GM19239 (cell line): ENCODE data around the gene STRN.
"Not testable (repeated sequence)": the region's sequence is repeated elsewhere in the genome, so short reads cannot be mapped to it uniquely, and the experiment has no call there.

Source experiments
- DNase-seq: peaks from one replicate; pipeline ENCODE4 v3.0.0; 2011; ENCODE audit warnings: low spot score; ENCODE audit not compliant: insufficient read length
- FAIRE-seq: peaks from 2 replicates; lab custom pipeline; 2011; peaks lifted over from hg19 to GRCh38; lab: Jason Lieb, UNC

The STRN gene, protein sequence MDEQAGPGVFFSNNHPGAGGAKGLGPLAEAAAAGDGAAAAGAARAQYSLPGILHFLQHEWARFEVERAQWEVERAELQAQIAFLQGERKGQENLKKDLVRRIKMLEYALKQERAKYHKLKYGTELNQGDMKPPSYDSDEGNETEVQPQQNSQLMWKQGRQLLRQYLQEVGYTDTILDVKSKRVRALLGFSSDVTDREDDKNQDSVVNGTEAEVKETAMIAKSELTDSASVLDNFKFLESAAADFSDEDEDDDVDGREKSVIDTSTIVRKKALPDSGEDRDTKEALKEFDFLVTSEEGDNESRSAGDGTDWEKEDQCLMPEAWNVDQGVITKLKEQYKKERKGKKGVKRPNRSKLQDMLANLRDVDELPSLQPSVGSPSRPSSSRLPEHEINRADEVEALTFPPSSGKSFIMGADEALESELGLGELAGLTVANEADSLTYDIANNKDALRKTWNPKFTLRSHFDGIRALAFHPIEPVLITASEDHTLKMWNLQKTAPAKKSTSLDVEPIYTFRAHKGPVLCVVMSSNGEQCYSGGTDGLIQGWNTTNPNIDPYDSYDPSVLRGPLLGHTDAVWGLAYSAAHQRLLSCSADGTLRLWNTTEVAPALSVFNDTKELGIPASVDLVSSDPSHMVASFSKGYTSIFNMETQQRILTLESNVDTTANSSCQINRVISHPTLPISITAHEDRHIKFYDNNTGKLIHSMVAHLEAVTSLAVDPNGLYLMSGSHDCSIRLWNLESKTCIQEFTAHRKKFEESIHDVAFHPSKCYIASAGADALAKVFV

DNA sequence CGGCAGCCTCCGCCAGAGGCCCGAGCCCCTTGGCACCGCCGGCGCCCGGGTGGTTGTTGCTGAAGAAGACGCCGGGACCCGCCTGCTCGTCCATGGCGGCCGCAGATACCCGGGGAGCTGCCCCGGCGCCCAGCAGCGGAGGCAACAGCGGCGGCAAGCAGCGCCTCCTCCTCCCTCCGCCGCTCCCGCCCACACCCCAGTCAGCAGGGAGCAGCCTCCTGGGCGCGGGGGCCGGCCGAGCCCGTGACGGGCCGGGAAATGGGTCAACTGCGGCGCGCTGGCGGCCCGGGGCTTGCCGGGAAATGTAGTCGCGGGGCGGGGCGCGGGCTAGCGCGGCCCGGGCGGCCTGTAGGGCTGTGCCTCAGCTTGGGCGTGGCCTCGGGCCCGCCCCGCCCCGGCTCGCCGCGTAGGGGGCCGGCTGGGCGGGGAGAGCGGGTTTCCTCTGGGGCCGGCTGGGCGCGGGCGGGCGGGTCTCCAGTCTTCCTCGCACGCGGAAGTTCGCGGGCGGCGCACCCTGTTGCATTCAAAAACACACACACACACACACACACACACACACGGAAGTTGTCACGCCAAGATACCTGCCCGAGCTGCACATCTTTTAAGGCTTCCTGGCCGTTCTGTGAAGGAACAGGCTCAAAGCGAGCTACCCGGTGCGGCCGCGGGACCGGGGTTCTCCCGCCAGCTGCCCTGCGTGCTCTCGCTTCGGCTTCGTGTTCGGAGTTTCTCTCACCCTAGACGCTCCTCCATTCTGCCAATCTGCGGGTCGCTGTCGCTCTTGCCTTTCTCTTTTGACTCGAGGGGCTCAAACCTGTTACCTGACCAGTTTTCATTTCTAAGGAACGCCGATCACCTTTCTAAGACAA, at the start of gene STRN:
Gene STRN, minus strand, starts transcription at position 167 of the 866 bp plus-strand sequence. Its CDS starts 73 bp downstream, at position 94.
- DNase-seq (peak; percentile 87), FAIRE-seq (peak; percentile 79)

DNA sequence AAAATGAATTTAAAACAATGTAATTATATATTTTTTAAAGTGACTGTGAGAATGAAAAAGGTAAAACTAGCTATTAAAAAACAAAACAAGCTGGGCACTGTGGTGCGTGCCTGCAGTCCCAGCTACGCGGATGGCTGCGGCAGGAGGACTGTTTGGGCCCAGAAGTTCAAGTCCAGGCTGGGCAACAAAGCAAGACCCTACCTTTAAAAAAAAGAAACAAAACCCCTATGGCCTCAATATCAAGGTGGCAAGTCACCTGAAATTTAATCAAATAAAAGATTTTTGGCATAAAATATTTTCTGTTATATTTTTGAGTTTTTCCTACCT, 46.9 kb upstream of the STRN start:
- FAIRE-seq (no peak), DNase-seq (no peak)

DNA sequence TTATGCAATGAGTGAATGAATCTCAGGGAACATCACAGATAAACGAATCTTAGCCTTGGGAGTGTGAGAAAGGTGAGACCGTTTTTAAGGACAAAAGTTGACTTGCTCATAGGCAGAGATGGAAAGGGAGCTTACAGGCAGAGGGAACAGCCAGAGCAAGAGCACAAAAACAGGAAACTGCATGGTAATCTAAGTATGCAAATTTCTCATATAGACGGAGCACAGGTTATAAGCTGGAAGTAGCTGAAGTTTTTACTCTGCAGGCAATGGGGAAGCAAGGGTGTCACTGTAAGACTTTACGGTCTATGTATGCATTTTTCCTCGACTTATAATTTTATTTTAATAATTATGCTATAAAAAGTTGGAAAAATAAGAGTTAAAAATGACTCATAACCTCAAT, 44.8 kb upstream of the STRN start:
- DNase-seq = no peak
- peak; percentile 89 for FAIRE-seq

DNA sequence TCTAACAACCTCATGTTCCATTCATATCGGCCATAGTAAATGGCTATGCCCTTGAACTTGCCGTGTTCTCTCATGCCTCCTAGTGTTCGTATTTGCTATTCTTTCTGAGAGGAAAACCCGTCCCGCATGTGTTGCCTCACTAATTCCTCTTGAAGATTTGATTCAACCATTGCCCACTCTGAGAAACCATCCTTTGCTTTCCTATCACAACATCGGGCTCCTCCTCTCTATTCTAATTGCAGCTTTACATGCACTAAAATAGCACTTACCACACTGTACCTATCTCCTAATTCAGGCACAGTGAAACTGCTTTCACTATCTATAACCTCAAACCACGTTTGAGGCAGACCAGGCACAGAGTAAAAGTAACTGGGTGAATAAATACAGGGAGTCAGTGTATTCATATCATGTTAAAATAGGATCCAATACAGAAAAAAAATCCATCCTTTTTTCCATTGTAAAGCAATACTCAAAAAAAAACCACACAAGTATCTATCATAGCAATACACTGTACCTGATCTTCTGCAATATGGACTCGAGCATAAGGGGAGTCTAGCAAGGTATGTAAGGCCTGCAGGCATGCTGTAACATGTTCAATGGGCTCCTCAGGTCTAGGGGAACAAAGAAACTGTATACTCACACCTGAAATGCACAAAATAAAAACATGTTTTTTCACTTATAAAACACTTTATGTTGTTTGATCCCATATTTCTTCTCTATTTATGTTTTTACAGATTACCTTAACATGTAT, 39.0 kb upstream of the STRN start:
- peak; percentile 12 for DNase-seq
- FAIRE-seq = peak; percentile 93

DNA sequence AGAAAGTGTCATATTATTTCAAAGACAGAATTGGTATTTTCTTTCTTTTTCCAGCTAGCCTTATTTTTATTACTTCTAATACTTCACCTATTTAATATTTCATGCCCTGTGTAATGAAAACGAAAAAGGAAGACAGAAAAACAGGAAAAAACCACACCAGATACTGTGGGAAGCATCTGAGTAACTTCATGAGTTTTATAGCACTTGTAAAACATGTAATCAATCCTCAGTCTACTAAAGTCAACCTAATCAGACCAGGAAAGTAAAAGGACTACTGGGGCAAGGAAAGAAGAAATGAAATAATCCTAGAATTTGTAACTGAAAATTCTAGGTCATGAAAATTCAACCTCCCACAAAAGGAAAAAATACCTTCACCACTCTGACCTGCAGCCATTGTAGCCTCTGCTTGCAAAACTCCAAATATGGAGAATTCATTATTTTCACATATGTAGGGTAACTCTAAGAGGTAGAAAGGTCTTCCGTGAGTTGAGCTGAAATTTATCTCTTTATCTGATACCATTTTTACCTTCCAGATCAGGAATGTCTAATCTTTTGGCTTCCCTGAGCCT, 34.7 kb upstream of the STRN start:
- FAIRE-seq = peak; percentile 70
- DNase-seq = no peak

DNA sequence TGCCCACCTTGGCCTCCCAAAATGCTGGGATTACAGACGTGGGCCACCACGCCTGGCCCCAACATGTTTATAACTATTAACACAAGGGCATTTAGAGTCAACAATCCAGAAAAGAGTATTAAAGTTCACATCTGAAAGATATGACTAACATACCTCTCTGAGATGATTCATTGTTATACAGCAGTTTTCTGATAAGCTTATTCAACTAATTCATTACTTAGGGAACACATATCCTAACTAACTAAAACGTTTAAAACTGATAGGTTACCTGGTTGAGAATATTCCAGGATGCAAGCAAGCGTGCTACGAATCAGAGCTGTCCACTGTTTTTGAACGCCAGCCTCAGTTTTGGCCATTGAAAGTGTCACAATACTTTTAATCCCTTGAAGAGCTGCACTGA, 34.0 kb upstream of the STRN start:
- FAIRE-seq = no peak

DNA sequence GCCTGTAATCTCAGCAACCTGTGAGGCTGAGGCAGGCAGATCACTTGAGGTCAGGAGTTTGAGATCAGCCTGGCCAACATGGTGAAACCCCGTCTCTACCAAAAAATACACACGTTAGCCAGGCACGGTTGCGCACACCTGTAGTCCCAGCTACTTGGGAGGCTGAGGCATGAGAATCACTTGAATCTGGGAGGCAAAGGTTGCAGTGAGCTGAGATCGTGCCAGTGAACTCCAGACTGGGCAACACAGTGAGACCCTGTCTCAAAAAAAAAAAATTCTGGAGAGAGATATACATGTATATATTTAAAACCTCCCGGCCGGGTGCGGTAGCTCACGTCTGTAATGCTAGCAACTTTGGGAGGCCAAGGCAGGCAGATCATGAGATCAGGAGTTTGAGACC, 33.1 kb upstream of the STRN start:
- not testable (repeated sequence) for FAIRE-seq, DNase-seq

More for the DNA sequence above, 34.0 kb upstream of the STRN start:
- DNase-seq = no peak

DNA sequence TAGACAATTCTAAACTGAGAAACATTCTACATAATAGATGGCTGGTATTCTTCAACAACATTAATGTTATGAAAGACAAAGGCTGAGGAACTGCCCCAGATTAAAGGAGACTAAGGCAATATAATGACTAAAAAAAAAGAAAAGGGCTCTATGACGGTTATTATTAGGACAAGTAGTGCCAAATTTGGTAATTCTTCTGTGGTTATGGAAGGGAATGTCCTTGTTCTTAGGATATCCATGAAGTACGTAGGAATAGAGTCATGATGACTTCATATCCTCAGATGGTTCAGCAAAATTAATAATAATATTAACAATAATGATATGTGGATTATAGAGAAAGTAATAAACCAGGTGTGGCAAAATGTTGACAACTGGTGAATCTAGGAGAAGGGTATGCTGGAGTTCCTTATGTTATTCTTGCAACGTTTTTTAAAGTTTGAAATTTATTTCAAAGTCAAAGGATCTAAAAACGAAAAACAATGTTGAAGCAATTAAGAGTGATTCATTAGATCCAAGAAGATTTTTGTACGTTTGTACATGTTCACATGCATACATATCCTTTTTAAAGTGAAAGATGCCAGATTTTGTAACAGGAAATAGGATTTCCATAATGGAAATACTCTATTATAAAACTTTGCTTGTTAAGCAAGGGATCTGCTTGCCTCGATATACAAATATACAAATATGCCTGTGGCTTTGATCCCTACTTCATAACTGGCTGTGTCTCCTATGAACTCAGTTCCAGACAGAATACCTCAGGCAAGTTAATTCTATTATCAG, 27.7 kb upstream of the STRN start:
- FAIRE-seq = no peak
- no peak for DNase-seq

DNA sequence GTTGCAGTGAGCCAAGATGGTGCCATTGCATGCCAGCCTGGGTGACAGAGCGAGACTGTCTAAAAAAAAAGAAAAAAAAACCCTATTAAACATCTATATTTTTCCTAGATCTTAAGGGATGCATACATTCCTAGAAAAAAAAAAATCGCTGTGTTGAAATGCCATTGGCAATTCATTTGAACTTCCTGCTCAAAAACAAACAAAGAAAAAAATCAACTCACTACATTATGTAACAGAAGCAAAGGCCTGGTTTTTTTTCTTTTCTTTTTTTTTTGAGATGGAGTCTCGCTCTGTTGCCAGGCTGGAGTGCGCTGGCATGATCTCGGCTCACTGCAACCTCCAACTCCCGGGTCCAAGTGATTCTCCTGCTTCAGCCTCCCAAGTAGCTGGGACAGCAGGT, 21.7 kb upstream of the STRN start:
- no peak for DNase-seq
- no peak for FAIRE-seq

DNA sequence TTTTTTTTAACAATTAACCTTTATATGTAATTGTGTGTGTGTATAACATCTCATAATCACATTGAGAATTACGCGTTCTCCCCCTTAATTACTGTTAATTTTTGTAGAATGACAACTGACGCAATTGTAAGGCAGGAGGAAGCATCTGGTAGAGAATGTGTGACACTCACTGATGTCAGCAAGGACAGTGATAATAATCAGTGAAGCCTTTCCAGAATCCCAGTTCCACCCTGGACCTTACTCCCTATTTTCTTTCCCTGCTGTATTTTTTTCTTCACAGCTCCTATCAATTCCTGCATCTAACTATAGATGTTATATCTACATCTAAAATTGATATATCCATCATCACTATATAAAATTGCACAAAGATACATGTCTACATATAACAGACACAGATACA, 16.1 kb upstream of the STRN start:
- FAIRE-seq = no peak
- no peak for DNase-seq

DNA sequence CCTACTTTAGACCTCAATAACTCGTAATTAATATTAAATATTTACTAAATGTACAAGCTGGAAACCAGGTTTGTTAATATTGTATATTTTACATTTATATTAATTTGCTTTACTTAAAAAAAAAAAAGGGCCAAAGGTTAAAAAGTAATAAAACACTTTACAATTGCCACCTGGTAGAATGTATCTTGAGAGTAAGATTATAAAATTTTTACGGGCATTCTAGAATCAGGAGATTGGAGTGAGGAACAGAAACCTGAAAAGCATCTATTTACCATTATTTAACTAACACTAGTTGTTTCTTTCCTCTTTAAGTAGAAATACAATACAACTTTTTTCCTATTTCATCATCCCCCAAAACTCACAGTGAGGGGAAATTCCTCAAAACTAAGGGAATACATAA, 15.6 kb upstream of the STRN start:
- DNase-seq = no peak
- FAIRE-seq = no peak

DNA sequence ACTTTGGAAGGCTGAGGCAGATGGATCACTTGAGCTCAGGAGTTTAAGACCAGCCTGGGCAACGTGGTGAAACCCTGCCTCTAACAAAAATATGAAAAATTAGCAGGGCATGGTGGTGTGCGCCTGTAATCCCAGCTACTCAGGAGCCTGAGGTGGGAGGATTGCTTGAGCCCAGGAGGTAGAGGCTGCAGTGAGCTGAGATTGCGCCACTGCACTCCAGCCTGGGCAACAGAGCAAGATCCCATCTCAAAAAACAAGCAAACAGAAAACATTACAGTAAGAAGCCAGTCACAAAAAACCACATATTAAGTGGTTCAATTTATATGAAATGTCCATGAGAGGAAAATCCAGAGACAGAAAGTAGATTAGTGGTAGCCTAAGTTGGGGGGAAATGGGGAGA, 12.7 kb upstream of the STRN start:
- not testable (repeated sequence) for DNase-seq, FAIRE-seq

DNA sequence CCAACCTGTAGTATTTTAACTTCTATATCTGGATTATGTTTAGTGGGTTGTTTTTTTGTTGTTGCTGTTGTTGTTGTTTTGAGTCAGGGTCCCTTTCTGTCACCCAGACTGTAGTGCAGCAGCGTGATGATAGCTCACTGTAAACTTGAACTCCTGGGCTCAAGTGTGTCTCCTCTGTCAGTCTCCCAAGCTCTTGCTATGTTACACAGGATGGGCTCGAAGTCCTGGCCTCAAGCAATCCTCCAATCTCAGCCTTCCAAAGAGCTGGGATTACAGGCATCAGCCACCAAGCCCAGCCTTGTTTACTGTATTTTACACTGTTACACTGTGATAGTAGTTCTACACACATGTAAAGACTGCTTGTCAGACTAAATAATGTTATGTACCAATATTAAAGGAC, 9.7 kb upstream of the STRN start:
- no peak for FAIRE-seq
- DNase-seq = no peak

DNA sequence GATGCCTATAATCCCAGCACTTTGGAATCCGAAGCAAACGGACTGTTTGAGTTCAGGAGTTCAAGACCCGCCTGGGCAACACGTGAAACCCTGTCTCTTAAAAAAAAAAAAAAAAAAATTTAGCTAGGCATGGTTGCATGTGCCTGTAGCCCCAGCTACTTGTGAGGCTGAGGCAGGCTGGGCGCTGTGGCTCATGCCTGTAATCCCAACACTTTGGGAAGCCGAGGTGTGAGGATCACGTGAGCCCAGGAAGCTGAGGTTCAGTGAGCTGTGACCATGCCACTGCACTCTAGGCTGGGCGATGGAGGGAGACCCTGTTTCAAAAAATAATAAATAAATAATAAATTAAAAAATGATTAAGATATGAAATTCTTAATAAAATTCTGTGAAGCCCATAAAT, 9.0 kb upstream of the STRN start:
- no peak for FAIRE-seq
- no peak for DNase-seq

DNA sequence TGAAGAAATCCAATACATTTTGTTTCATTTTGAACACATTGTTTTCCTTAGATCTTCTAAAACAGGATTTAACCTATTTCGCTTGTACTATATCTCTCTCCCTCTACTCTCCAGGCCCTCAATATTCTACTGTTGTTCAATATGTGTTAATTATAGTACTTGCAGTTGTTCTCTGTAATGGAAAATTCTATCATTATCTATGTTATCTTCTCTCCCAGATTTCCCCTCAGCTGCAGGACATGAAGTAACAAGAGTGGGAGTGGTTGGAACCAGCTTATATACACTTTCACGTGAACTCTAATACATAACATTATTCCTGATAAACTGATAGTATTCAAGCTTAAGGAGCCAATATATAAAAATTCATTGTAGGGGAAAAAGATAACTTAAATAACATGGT, 7.0 kb upstream of the STRN start:
- DNase-seq = no peak
- no peak for FAIRE-seq

DNA sequence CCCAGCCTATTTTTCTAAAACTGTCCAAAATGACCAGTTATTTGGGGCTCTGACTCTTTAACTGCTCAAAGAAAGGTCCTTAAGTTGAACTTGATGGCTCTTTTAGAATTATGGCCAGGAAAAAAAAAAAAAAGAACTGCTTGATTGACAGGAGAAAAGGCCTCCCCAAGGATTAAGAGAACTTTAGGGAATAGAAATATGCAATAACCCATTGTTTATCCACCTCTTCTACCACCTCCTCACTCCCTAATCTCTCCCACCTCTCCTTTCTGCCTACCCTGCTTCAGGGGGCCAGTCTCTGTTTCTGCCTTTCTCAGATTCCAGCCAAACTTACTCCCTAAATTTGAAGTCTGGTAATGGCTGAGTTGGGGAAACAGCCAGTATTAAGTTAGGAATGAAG, 5.7 kb upstream of the STRN start:
- FAIRE-seq = no peak
- DNase-seq = no peak

DNA sequence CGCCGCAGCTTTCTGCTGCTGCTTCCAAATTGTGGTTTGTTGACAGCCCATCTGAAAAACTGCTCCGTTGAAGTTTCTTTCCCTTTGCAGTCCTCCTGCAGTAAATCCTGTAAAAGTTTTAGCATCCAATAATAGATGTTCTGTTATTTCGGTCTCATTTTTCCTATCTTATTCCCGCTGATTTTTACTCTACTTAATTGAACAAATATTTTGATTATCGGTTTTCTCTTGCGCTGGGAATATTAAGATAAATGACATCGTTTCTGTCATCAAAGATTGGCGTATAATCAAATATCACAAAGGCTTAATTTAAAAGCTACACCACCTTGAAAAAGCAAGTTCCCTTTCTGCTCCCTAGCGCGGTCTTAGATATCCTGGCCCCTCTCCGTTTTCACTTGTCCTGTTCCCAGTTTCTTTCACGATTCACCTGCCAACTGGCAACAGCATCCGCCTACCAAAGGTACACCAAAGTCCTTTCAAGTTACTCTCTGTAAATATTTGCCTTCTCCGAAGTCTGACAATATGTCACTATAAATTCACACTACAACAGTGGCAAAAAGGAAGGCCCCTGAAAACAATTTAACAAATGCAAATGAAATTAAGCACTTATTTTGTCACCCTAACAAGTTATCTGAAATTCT, 1.0 kb upstream of the STRN start:
- no peak for DNase-seq
- FAIRE-seq = peak; percentile 45

DNA sequence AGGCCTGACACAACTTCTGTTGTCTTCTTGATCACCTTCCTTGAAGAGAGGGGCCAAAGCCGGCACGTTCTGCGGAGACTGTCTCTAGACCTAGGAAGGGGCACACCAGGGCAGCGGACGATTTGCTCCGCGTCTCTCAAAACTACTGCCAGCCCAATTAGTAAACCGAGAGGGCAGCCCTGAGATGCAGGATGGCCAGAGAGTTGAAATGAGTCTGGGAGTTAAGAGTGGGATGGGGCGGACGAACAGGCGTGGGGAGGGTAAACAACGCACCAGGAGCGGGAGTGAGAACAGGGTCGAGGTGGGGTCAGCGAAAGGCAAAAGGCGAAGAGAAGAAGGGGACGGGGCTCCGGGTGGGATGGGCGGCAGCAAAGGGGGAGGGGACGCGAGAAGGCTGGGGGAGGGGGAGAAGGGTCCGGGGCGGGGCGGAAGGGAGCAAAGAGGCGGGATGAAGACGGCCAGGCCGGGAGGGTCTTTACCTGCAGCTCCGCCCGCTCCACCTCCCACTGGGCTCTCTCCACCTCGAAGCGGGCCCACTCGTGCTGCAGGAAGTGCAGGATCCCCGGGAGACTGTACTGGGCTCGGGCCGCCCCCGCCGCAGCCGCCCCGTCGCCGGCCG, 476 bp downstream of the STRN start:
- FAIRE-seq (peak; percentile 71), DNase-seq (no peak)
